ENCODE results near the gene NFIA.

DNA sequence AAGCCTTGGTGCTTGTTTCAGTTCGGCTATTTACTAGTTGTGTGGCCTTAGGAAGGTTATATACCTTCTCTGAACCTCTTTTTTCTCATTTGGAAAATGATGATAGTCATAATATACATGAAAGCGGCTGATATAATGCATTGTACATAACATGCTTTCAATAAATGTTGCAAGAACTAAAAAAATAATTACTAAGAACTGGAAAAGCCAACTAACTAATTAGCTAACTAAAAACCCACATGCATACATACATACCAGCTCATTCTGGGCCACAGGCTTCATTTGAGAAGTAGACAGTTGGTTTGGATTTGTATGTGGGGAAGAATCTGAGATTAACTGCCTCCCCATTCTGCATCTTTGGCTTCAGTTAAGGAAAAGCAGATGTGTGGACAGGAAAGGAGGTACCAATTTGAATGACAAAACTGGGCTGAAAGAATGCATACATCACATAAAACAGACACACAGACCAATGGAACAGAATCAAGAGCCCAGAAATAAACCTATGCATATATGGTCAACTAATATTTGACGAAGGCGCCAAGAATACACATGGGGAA, 424.7 kb downstream of the NFIA start:
- TF ChIP-seq, protein P1, sequence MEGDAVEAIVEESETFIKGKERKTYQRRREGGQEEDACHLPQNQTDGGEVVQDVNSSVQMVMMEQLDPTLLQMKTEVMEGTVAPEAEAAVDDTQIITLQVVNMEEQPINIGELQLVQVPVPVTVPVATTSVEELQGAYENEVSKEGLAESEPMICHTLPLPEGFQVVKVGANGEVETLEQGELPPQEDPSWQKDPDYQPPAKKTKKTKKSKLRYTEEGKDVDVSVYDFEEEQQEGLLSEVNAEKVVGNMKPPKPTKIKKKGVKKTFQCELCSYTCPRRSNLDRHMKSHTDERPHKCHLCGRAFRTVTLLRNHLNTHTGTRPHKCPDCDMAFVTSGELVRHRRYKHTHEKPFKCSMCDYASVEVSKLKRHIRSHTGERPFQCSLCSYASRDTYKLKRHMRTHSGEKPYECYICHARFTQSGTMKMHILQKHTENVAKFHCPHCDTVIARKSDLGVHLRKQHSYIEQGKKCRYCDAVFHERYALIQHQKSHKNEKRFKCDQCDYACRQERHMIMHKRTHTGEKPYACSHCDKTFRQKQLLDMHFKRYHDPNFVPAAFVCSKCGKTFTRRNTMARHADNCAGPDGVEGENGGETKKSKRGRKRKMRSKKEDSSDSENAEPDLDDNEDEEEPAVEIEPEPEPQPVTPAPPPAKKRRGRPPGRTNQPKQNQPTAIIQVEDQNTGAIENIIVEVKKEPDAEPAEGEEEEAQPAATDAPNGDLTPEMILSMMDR (IDR thresholded peaks at IDR 0.05), result no peak
- no peak for TF ChIP-seq POLR2A (IDR thresholded peaks at IDR 0.05)

Data from esophagus squamous epithelium (tissue), 4 donors.